GM18873 (cell line): ENCODE results near the gene DTNB.
A peak's percentile ranks its signal among the peaks of the same experiment; 100 is the strongest.
"Not testable (repeated sequence)": the region's sequence is repeated elsewhere in the genome, so short reads cannot be mapped to it uniquely, and the experiment has no call there.

Experiments
- ATAC-seq: cut with Tn5 transposase; IDR thresholded peaks from one replicate; pipeline ENCODE4 v1.9.1; 2021; ENCODE audit warnings: mild to moderate bottlenecking, moderate library complexity, moderate number of reproducible peaks; ENCODE audit not compliant: unreplicated experiment, low FRiP score

DTNB gene

GRCh38 chr2:25430556-25430955 lies 242.8 kb downstream of the DTNB start:
- ATAC-seq, result no peak

- ATAC-seq, result no peak
Observed at GRCh38 chr2:25426326-25426725, 247.1 kb downstream of the DTNB start.

- no peak for ATAC-seq
Observed at GRCh38 chr2:25424426-25425028, 248.8 kb downstream of the DTNB start.

- ATAC-seq, result peak; percentile 37
Observed at GRCh38 chr2:25421820-25422411, 251.5 kb downstream of the DTNB start.

GRCh38 chr2:25421289-25421688 lies 252.1 kb downstream of the DTNB start:
- ATAC-seq, result no peak

- ATAC-seq, result peak; percentile 42
Observed at GRCh38 chr2:25420820-25421237, 252.5 kb downstream of the DTNB start.

GRCh38 chr2:25419678-25420242 lies 253.6 kb downstream of the DTNB start:
- peak; percentile 62 for ATAC-seq

GRCh38 chr2:25418944-25419677 lies 254.3 kb downstream of the DTNB start:
- ATAC-seq, result no peak

GRCh38 chr2:25417715-25418369 lies 255.5 kb downstream of the DTNB start:
- no peak for ATAC-seq

GRCh38 chr2:25416674-25417073 lies 256.7 kb downstream of the DTNB start:
- no peak for ATAC-seq

GRCh38 chr2:25414781-25415180 lies 258.6 kb downstream of the DTNB start:
- ATAC-seq, result no peak

- not testable (repeated sequence) for ATAC-seq
Observed at GRCh38 chr2:25413409-25413808, 260.0 kb downstream of the DTNB start.

GRCh38 chr2:25411753-25412152 lies 261.6 kb downstream of the DTNB start:
- ATAC-seq, result no peak

- no peak for ATAC-seq
Observed at GRCh38 chr2:25411281-25411680, 262.1 kb downstream of the DTNB start.

GRCh38 chr2:25410370-25410769 lies 263.0 kb downstream of the DTNB start:
- no peak for ATAC-seq

- no peak for ATAC-seq
Observed at GRCh38 chr2:25409468-25409867, 263.9 kb downstream of the DTNB start.

- ATAC-seq, result no peak
Observed at GRCh38 chr2:25409044-25409443, 264.3 kb downstream of the DTNB start.

- no peak for ATAC-seq
Observed at GRCh38 chr2:25405611-25406295, 267.6 kb downstream of the DTNB start.

GRCh38 chr2:25403120-25403760 lies 270.1 kb downstream of the DTNB start:
- ATAC-seq, result peak; percentile 54

- no peak for ATAC-seq
Observed at GRCh38 chr2:25402477-25402876, 270.9 kb downstream of the DTNB start.
